Endometrium (tissue), 2 donors: ENCODE results near the gene ZNF614.
A peak's percentile ranks its signal among the peaks of the same experiment; 100 is the strongest.
"Not testable (repeated sequence)": the region's sequence is repeated elsewhere in the genome, so short reads cannot be mapped to it uniquely, and the experiment has no call there.

Source experiments
- FAIRE-seq: peaks from 2 replicates; lab custom pipeline; 2012; peaks lifted over from hg19 to GRCh38; lab: Jason Lieb, UNC
- donor health status: control.
- donor health status: control.

ZNF614 gene

GRCh38 chr19:51986309-51987291 is 41.6 kb downstream of the ZNF614 start, which contains the start of gene ZNF350:
TSS of gene ZNF350 (minus strand) at chr19:51986840. CDS start at chr19:51974360, 12,480 bp downstream.
- FAIRE-seq = peak; percentile 96

DNA sequence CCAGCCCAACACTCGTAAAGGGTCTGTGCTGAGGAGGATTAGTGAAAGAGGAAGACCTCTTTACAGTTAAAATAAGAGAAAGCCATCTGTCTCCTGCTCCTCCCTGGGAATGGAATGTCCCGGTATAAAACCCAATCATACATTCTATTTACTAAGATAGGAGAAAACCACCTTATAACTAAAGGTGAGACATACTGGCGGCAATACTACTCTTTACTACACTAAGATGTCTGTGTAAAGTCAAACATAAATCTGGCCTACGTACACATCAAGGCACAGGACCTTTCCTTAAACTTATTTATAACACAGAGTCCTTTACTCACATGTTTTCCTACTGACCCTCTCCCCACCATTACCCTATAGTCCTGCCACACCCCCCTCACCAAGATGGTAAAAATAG is 44.8 kb downstream of the ZNF614 start:
- no peak for FAIRE-seq

GRCh38 chr19:51980926-51981325 is 47.3 kb downstream of the ZNF614 start:
- FAIRE-seq = not testable (repeated sequence)

DNA sequence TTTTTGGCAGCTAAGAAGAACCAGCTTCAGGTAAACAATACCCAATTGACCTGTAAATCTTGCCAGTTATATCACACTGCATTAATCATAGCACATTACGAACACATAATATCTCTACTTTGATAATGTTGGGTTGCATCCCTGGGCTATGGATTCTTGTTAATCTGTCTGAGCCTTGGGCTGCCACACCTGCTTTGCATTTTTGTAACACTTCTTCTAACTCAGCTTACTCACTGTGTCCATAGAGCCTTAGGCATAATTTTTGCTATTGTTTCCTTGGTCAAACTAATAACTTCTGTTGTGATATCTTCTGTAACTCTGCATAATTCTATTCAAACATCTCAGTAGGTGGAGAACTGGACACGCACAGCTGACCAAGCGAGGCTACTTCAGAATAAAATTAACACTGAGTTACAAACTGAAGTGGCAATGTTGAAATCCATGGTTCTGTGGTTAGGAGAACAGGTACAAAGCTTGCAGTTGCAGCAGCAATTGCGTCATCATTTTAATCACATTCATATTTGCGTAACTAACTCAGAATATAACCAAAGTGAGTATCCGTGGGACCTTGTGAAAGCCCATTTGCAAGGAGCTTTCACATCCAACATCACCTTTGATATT is 48.0 kb downstream of the ZNF614 start:
- no peak for FAIRE-seq

GRCh38 chr19:51978882-51979281 is 49.3 kb downstream of the ZNF614 start:
- FAIRE-seq = no peak

DNA sequence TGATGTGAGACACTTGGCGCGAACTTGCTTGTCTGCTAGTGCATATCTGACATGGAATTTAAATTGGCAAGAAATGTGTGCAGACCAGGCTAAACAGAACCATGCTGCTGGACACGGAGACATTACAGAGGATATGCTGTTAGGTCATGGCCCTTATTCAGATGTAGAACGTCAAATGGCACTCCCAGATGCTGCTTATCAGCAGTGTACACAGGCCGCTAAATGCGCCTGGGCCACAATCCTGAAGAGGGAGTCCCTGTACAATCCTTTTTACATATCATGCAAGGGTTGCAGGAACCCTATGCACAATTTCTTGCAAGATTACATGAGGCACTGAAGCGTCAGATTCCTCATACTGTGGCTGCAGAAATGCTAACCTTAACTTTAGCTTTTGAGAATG is 50.8 kb downstream of the ZNF614 start:
- no peak for FAIRE-seq

DNA sequence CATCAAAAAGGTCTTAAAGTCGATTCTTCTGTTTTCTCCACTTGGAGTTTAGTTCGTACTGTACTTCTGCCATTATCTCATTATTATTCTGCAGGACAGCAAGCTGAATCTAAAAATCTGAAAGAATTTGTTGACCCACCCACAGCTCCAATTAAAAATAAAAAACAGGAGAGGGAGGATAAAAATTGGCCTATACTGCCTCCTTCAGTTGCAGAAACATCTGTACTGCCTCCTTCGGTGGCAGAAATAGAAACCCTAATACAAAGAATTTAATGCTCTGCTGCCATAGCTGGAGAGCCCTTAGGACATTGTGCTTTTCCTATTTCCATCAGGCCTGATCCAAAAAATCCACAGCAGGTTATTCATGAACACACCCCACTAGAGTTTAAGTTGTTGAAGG is 51.3 kb downstream of the ZNF614 start:
- FAIRE-seq = no peak

DNA sequence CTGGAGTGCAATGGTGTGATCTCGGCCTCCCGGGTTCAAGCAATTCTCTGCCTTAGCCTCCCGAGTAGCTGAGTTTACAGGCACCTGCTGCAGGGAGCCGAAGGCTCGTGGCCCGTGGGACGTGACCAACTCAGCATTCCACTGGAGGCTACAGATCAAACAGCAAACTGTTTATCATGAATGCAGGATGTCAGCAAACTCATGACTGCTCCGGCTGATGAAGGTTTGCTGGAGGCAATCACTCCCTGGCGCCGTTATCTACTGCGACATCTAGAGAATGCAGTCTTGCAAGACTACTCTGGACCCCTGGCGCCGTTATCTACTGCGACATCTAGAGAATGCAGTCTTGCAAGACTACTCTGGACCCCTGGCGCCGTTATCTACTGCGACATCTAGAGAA is 52.4 kb downstream of the ZNF614 start:
- not testable (repeated sequence) for FAIRE-seq

GRCh38 chr19:51971624-51972023 is 56.6 kb downstream of the ZNF614 start:
- no peak for FAIRE-seq

DNA sequence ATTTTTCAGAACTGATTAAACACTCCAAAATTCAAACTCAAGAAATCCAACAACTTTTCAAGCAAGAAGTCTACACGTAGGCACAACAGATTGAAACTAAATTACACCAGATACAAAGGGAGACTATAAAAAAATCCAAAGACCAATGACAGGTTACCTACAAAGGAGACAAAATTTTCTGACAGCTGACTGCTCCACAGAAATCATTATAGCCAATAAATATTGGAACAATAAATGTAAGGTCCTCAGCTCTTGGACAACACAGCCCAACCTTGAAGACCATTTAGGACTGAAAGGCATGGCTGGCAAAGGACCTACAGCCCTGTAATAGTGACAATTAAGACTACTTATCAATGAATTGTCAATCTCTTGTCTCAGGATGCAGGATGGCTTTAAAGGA is 57.5 kb downstream of the ZNF614 start:
- no peak for FAIRE-seq

DNA sequence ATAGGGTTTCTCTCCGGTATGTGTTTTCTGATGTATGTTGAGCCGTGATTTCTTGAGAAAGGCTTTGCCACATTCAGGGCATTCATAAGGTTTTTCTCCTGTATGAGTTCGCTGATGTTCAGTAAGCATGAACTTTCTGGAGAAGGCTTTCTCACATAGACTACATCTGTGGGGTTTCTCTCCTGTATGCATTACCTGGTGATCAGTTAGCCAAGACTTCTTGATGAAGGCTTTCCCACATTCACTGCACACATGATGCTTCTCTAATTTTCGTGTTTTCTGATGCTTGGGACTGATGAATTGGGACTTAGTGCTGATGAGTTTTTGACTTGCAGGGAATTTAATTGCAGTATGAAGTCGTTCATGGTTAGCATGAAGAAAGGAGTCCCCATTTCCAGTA is 62.6 kb downstream of the ZNF614 start:
- FAIRE-seq = no peak
